ENCODE measurements around the gene FNDC11. TPM values are rescaled to one million over a fixed set of nuclear protein-coding genes. Genes with fewer than 3 reads are reported as not detected.

The FNDC11 gene
- total and polyA plus RNA-seq, 7 experiments from 2014 or later, result 0.22 to 1.2 (median 0.32) TPM

DNA sequence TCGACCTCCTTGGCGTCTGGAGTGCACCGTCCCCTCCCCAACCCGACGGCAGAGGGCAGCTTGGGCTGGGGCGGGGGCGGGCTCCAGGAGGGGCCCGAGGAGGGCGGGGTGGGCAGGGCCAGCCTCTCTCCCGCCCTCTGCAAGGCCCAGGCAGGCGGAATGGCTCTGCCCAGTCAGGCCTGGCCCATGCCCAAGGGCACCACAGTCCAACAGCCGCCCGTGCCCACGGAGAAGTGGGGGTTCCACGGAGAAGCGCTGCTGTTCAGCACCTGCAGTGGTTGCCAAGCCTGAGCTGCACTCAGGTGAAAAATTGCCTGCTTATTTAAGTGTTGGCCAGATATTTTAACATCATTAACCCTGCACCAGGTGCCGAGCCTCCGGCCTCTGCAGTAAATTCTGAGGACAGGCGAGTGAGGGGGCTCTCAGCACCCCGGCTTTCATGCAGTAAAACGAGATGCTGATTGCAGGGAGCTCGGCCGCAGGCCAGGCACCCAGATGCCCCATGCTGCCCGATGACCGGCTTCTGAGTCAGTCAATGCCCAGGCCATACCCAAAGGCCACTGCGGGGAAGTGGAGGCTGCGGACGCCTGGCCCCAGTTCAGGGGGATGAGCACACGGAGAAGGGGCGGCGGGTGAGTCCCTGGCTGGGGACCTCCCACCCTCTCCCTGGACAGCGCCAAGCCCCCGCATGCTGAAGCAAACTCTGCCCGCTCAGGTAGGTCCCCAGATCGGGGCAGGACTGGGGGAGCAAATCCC, 6.1 kb upstream of the FNDC11 start, which contains the start of gene SRMS:
Gene SRMS, minus strand, starts transcription at position 25 of the 756 bp plus-strand sequence. CDS start 286 bp downstream, outside the sequence.
- ChIA-PET CTCF (no interaction called here), POLR2A (interaction anchor here (1.2 kb wide), 1 partner anchor 9 kb away, joined by 3 read pairs; no protein-coding TSS in a partner anchor)
- H3K9me3 Mint-ChIP-seq, result no peaks in the 10 kb centered on the region
- no peak within 1 kb of the TSS for H3K27ac ChIP-seq (ENCODE audit: low read depth, low read length)
- H3K4me1 Mint-ChIP-seq, result peaks cover 10 to 17% (median 14%) of the 10 kb centered on the region in 7 donors
- peak within 1 kb of the TSS in 1 of 9 donors; percentile 32 for H3K27ac Mint-ChIP-seq
- no peaks in the 10 kb centered on the region for H3K9me3 ChIP-seq (ENCODE audit: control insufficient read depth in 2 of 3, low read length in 3 of 3)
- intact Hi-C loops (cut with micrococcal nuclease), result no loop called here
- no peak for DNase-seq
- no peaks in the 10 kb centered on the region for H3K36me3 ChIP-seq (ENCODE audit: control insufficient read depth in 2 of 3, insufficient read depth in 3 of 3, low read length in 3 of 3)
- peaks cover 9 to 10% of the 10 kb centered on the region in 2 donors for H3K4me1 ChIP-seq (ENCODE audit: control insufficient read depth in 2 of 2, insufficient read depth in 2 of 2, low read length in 2 of 2)
- H3K27me3 ChIP-seq (ENCODE audit: control insufficient read depth in 2 of 2, insufficient read depth in 2 of 2, low read length in 2 of 2), result no peaks in the 10 kb centered on the region
- H3K27me3 Mint-ChIP-seq, result peaks cover 0 to 27% (median 5%) of the 10 kb centered on the region in 5 donors
- no peak within 1 kb of the TSS for H3K4me3 Mint-ChIP-seq
- no peak for ATAC-seq
- H3K4me3 ChIP-seq (ENCODE audit: low read length), result no peak within 1 kb of the TSS
- H3K36me3 Mint-ChIP-seq, result no peaks in the 10 kb centered on the region

DNA sequence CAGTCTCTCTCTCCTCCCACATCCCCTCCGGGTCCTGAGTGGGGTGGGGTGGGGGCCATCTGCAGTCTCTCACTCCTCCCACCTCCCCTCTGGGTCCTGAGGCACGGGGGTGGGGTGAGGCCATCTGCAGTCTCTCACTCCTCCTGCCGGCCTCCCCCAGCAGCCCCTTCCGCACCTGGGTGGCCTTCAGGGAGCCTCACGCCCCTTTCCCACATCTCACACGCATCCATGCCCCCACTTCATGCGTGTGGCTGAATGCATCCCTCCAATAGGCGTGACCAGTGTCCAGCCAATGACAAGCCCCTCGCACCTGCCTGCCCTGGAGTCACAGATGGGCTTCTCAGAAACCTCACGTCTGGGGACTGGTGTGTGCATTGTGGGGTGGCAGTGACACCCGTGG, 5.4 kb upstream of the FNDC11 start:
- CTCF ChIA-PET, result no interaction called here
- H3K4me3 Mint-ChIP-seq, result no peak overlapping the region
- no peaks in the 10 kb centered on the region for H3K27me3 ChIP-seq (ENCODE audit: control insufficient read depth in 2 of 2, insufficient read depth in 2 of 2, low read length in 2 of 2)
- no peak for DNase-seq
- H3K27ac Mint-ChIP-seq, result no peak overlapping the region
- peaks cover 13 to 16% of the 10 kb centered on the region in 2 donors for H3K4me1 ChIP-seq (ENCODE audit: control insufficient read depth in 2 of 2, insufficient read depth in 2 of 2, low read length in 2 of 2)
- no peak for ATAC-seq
- intact Hi-C loops (cut with micrococcal nuclease), result no loop called here
- H3K36me3 ChIP-seq (ENCODE audit: control insufficient read depth in 2 of 3, insufficient read depth in 3 of 3, low read length in 3 of 3), result no peaks in the 10 kb centered on the region
- peaks cover 0 to 27% (median 5%) of the 10 kb centered on the region in 5 donors for H3K27me3 Mint-ChIP-seq
- H3K4me3 ChIP-seq (ENCODE audit: low read length), result no peak overlapping the region
- H3K27ac ChIP-seq (ENCODE audit: low read depth, low read length), result no peak overlapping the region
- POLR2A ChIA-PET, result no interaction called here
- no peaks in the 10 kb centered on the region for H3K9me3 ChIP-seq (ENCODE audit: control insufficient read depth in 2 of 3, low read length in 3 of 3)
- no peaks in the 10 kb centered on the region for H3K9me3 Mint-ChIP-seq
- H3K36me3 Mint-ChIP-seq, result no peaks in the 10 kb centered on the region
- peaks cover 13 to 18% (median 16%) of the 10 kb centered on the region in 7 donors for H3K4me1 Mint-ChIP-seq

DNA sequence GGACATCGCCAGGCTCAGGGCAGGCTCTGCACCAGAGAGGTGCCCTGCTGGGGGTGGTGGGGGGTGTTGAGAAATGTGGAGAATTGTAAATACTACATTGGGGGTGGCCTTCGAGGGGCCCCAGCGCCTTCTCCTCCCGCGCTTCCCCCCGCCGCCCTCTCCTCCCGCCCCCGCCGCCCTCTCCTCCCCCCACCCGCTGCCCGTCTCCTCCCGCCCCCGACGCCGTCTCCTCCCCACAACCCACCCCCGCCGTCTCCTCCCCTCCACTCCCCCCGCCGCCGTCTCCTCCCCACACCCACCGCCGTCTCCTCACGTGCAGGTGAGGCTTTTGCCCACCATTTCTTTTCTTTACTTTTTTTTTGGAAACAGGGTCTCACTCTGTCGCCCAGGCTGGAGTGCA, 4.9 kb upstream of the FNDC11 start:
- no peaks in the 10 kb centered on the region for H3K9me3 ChIP-seq (ENCODE audit: control insufficient read depth in 2 of 3, low read length in 3 of 3)
- Mint-ChIP-seq H3K9me3 (no peaks in the 10 kb centered on the region), H3K4me3 (no peak overlapping the region), H3K4me1 (peaks cover 9 to 16% (median 13%) of the 10 kb centered on the region in 7 donors), H3K27me3 (peaks cover 0 to 27% (median 5%) of the 10 kb centered on the region in 5 donors), H3K36me3 (no peaks in the 10 kb centered on the region), H3K27ac (no peak overlapping the region)
- ChIA-PET CTCF (no interaction called here), POLR2A (no interaction called here)
- DNase-seq (no peak), ATAC-seq (no peak)
- H3K27me3 ChIP-seq (ENCODE audit: control insufficient read depth in 2 of 2, insufficient read depth in 2 of 2, low read length in 2 of 2), result no peaks in the 10 kb centered on the region
- H3K36me3 ChIP-seq (ENCODE audit: control insufficient read depth in 2 of 3, insufficient read depth in 3 of 3, low read length in 3 of 3), result no peaks in the 10 kb centered on the region
- no peak overlapping the region for H3K27ac ChIP-seq (ENCODE audit: low read depth, low read length)
- intact Hi-C loops (cut with micrococcal nuclease), result no loop called here
- H3K4me1 ChIP-seq (ENCODE audit: control insufficient read depth in 2 of 2, insufficient read depth in 2 of 2, low read length in 2 of 2), result peaks cover 13 to 17% of the 10 kb centered on the region in 2 donors
- no peak overlapping the region for H3K4me3 ChIP-seq (ENCODE audit: low read length)

DNA sequence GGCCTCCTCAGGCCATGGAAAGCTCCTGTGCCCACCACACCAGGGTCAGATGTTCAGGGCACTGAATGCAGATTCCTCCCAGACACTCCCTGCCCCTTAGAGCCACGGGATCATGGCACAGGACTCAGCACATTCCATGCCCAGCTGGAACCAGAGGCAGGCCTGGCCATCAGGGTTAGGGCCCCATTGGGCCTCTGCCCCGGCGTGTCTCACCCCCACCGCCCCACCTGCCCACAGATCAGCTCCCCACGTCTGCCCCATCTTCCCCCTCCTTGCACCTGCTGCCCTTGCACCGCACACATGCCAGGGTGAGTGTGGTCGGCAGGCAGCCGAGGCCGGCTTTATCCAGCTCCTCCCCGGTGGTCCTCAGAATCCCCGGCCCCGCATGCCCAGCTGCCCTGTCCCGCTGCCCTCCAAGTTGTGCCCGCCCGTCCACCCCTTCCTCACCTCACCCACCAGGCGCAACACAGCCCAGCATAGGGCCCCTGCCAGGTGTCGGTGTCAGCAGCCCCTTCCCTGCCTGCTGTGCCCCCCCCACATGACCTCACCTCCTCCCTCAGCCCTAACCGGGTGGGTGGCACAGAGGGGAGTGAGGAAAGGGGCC, 4.2 kb upstream of the FNDC11 start:
- H3K27ac ChIP-seq (ENCODE audit: low read depth, low read length), result no peak overlapping the region
- CTCF ChIA-PET, result interaction anchor here (1.0 kb wide), 1 partner anchor 12 kb away, joined by 3 read pairs; no protein-coding TSS in a partner anchor
- peak overlapping the region in 1 of 9 donors; percentile 68 for H3K27ac Mint-ChIP-seq
- no peaks in the 10 kb centered on the region for H3K36me3 ChIP-seq (ENCODE audit: control insufficient read depth in 2 of 3, insufficient read depth in 3 of 3, low read length in 3 of 3)
- peaks cover 13 to 21% of the 10 kb centered on the region in 2 donors for H3K4me1 ChIP-seq (ENCODE audit: control insufficient read depth in 2 of 2, insufficient read depth in 2 of 2, low read length in 2 of 2)
- H3K9me3 ChIP-seq (ENCODE audit: control insufficient read depth in 2 of 3, low read length in 3 of 3), result no peaks in the 10 kb centered on the region
- intact Hi-C loops (cut with micrococcal nuclease), result no loop called here
- H3K4me3 Mint-ChIP-seq, result no peak overlapping the region
- H3K36me3 Mint-ChIP-seq, result no peaks in the 10 kb centered on the region
- no peaks in the 10 kb centered on the region for H3K27me3 ChIP-seq (ENCODE audit: control insufficient read depth in 2 of 2, insufficient read depth in 2 of 2, low read length in 2 of 2)
- DNase-seq (no peak), ATAC-seq (no peak)
- H3K27me3 Mint-ChIP-seq, result peaks cover 0 to 27% (median 5%) of the 10 kb centered on the region in 5 donors
- no peaks in the 10 kb centered on the region for H3K9me3 Mint-ChIP-seq
- peaks cover 9 to 16% (median 13%) of the 10 kb centered on the region in 7 donors for H3K4me1 Mint-ChIP-seq
- POLR2A ChIA-PET, result interaction anchor here (1.0 to 1.2 kb wide), 2 partner anchors 10 to 27 kb away, joined by 3 read pairs; no protein-coding TSS in a partner anchor
- no peak overlapping the region for H3K4me3 ChIP-seq (ENCODE audit: low read length)

DNA sequence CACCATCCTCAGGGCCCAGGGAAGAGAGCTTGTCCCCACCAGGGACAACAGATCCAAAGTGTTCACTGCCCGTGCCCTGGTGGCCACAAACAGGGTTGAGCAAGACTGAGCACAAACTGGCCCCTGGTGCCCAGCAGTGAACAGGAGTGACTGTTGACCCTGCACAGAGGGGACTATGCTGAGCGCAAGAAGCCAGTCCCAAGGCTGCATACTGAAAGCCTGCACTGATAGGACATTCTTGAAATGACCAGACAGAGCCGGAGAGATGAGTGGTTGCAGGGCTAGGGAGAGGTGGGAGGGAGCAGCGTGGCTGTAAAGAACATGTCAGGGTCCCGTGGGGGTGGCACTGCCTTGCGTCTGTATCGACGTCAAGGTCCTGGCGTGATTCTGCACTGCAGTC, 2.9 kb upstream of the FNDC11 start:
- no peak overlapping the region for H3K27ac ChIP-seq (ENCODE audit: low read depth, low read length)
- no peak overlapping the region for H3K4me3 ChIP-seq (ENCODE audit: low read length)
- ATAC-seq, result no peak
- Mint-ChIP-seq H3K4me3 (no peak overlapping the region), H3K27me3 (peaks cover 0 to 24% (median 5%) of the 10 kb centered on the region in 5 donors), H3K4me1 (peaks cover 9 to 16% (median 13%) of the 10 kb centered on the region in 7 donors), H3K9me3 (no peaks in the 10 kb centered on the region), H3K27ac (peak overlapping the region in 3 of 9 donors; percentile 3 to 84 (median 46)), H3K36me3 (no peaks in the 10 kb centered on the region)
- H3K27me3 ChIP-seq (ENCODE audit: control insufficient read depth in 2 of 2, insufficient read depth in 2 of 2, low read length in 2 of 2), result no peaks in the 10 kb centered on the region
- no peaks in the 10 kb centered on the region for H3K36me3 ChIP-seq (ENCODE audit: control insufficient read depth in 2 of 3, insufficient read depth in 3 of 3, low read length in 3 of 3)
- H3K4me1 ChIP-seq (ENCODE audit: control insufficient read depth in 2 of 2, insufficient read depth in 2 of 2, low read length in 2 of 2), result peaks cover 13 to 21% of the 10 kb centered on the region in 2 donors
- H3K9me3 ChIP-seq (ENCODE audit: control insufficient read depth in 2 of 3, low read length in 3 of 3), result no peaks in the 10 kb centered on the region
- DNase-seq, result no peak
- CTCF ChIA-PET, result interaction anchor here (1.0 to 2.4 kb wide), 2 partner anchors 13 kb away, joined by 3 to 13 read pairs; partner anchors contain the start of gene PTK6
- intact Hi-C loops (cut with micrococcal nuclease), result no loop called here
- POLR2A ChIA-PET, result interaction anchor here (1.0 to 1.2 kb wide), 2 partner anchors 11 to 28 kb away, joined by 3 read pairs; no protein-coding TSS in a partner anchor

DNA sequence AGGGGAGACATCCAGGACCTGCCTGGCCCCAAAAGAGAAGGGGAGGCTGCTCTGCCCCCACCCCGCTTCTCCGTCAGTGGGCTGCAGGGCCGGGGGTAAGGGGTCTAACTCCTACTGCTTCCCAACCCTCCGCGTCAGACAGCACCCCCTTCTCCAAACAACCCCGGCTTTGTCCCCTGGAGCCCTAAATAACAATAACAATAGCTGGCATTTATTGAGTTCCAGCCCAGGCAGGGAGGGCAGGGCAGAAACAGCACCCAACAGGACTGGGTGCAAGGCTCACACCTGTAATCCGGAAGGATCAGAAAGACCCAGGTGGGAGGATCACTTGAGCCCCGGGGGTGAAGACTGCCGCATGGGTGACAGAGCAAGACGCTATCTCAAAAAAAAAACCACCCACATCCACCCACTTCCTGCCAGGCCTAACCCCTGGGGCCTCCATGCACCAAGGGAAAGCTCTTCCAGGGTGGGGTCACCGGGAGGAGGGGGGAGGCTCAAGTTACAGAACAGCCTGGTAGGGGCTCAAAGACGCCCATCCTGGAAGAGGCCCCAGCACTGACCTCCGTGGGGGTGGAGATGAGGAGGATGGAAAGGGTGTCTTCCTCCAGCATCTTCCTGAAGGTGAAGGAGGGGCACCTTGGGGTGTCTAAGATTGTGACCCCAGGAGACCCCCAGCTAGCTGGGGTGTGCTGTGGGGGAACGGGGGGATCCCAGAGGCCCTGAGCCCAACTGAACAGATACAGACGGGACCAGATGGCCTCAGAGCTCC, 1.3 kb upstream of the FNDC11 start:
- Mint-ChIP-seq H3K27ac (peak overlapping the region; percentile 62 to 97 (median 92)), H3K27me3 (peaks cover 0 to 19% (median 5%) of the 10 kb centered on the region in 5 donors), H3K4me3 (peak overlapping the region; percentile 70 to 85 (median 76)), H3K36me3 (peaks cover 0 to 3% (median 0%) of the 10 kb centered on the region in 5 donors), H3K9me3 (no peaks in the 10 kb centered on the region), H3K4me1 (peaks cover 9 to 18% (median 13%) of the 10 kb centered on the region in 7 donors)
- peak overlapping the region; percentile 70 for H3K27ac ChIP-seq (ENCODE audit: low read depth, low read length)
- H3K9me3 ChIP-seq (ENCODE audit: control insufficient read depth in 2 of 3, low read length in 3 of 3), result no peaks in the 10 kb centered on the region
- intact Hi-C loops (cut with micrococcal nuclease), result loop anchor here (1.0 to 2.0 kb wide), 14 partner anchors 14 to 404 kb away; partner anchors contain the start of genes PPDPF (in 2 of the 2), TPD52L2 (in 2 of the 2), UCKL1 (in 2 of the 2) and DNAJC5 (in 1 of the 2)
- H3K36me3 ChIP-seq (ENCODE audit: control insufficient read depth in 2 of 3, insufficient read depth in 3 of 3, low read length in 3 of 3), result no peaks in the 10 kb centered on the region
- no peaks in the 10 kb centered on the region for H3K27me3 ChIP-seq (ENCODE audit: control insufficient read depth in 2 of 2, insufficient read depth in 2 of 2, low read length in 2 of 2)
- ChIA-PET POLR2A (interaction anchor here (0.7 to 2.3 kb wide), 11 partner anchors 8 to 184 kb away, joined by 3 to 17 read pairs (median 5); partner anchors contain the start of genes GMEB2, HELZ2, LIME1 and PTK6), CTCF (interaction anchor here (0.8 to 2.4 kb wide), 2 partner anchors 11 to 15 kb away, joined by 4 to 13 read pairs; partner anchors contain the start of gene PTK6)
- ATAC-seq (peak; percentile 56), DNase-seq (peak in 7 of 9 donors; percentile 59 to 83 (median 81))
- H3K4me1 ChIP-seq (ENCODE audit: control insufficient read depth in 2 of 2, insufficient read depth in 2 of 2, low read length in 2 of 2), result peaks cover 13 to 21% of the 10 kb centered on the region in 2 donors
- peak overlapping the region; percentile 50 for H3K4me3 ChIP-seq (ENCODE audit: low read length)

All from naive thymus-derived CD4-positive, alpha-beta T cell (primary cell).